H1 (cell line): ENCODE results near the gene C16orf95. TPM values are rescaled to one million over a fixed set of nuclear protein-coding genes. Genes with fewer than 3 reads are reported as not detected.

Experiments used
- FOSL1 ChIP-seq: IDR thresholded peaks from 2 replicates; pipeline ENCODE4 v1.6.1; 2011; ENCODE audit warnings: mild to moderate bottlenecking, low read depth, low read length, moderate library complexity; ENCODE audit not compliant: insufficient read depth
- TAF1 ChIP-seq: IDR thresholded peaks from 2 replicates; pipeline ENCODE4 v1.6.1; 2011; ENCODE audit warnings: mild to moderate bottlenecking, low read depth, low read length
- polyA plus RNA-seq, 7 experiments: library from polyadenylated mRNA; depleted of rRNA in 3 of 7; stranded (reverse) in 5 of 7; unstranded in 2 of 7; fragments of >200 nt in 5 of 7; fragments of 200-250 nt in 2 of 7; gene quantifications; 1 replicate in 5 of 7; 2 replicates in 1 of 7; 4 replicates in 1 of 7; pipeline versions ENCODE4 v1.2.1 to v1.2.3, GENCODE V29; 2011 to 2013; ENCODE audit warnings: missing spikeins in 2 of 7, mixed read lengths in 2 of 7
- total RNA-seq: library from RNA; stranded (reverse); fragmentation: NEBNext Ultra II Directional; extraction: Animal tissue kit (Norgen Biotek cat#: 25700); gene quantifications from 2 replicates; pipeline ENCODE4 v1.2.1, GENCODE V29; 2021
- TF ChIP-seq, protein P1 (sequence below), 3 experiments: IDR thresholded peaks; 1 replicate in 2 of 3; 2 replicates in 1 of 3; pipeline versions ENCODE4 v1.5.1 to v1.6.1; 2011; ENCODE audit warnings: low read length in 3 of 3, mild to moderate bottlenecking in 3 of 3, inconsistent platforms in 2 of 3, low read depth in 1 of 3, moderate library complexity in 1 of 3; ENCODE audit not compliant: insufficient read depth in 1 of 3; ENCODE audit errors: control extremely low read depth in 1 of 3

Gene C16orf95
- total and polyA plus RNA-seq, 2 of the 8 experiments (the other 6 are each of a cell fraction or from before 2014, with no cell fraction given), result 5.0 to 5.4 TPM

DNA sequence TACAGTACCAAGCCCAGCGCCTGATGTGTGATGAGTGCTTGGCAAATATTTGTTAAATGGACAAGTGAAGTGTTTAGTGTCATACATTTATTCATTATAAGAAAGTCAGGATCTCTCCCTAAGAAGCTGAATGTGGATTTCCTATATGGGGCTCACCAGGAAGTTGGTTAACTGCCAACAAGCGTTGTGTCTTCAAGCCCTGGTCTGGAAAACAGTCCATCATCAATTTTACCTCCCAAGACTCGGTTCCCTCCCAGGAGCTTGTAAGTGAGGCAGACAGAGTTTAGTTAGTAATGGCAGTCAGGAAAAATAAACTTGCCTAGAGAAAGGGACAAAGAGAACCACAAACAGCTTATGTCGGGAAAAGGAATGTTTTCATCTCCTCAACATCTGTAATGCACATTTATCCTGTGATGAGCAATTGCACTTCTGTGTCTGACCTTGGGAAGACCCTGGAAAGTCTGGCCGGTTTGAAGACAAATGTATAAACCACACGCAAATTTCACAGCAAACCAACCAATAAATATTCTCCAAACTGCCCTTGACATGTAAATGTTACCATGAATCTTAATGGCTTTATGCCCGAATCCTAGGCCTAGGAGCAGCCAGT is 28.3 kb downstream of the C16orf95 start (continued):
- TF ChIP-seq, protein P1, sequence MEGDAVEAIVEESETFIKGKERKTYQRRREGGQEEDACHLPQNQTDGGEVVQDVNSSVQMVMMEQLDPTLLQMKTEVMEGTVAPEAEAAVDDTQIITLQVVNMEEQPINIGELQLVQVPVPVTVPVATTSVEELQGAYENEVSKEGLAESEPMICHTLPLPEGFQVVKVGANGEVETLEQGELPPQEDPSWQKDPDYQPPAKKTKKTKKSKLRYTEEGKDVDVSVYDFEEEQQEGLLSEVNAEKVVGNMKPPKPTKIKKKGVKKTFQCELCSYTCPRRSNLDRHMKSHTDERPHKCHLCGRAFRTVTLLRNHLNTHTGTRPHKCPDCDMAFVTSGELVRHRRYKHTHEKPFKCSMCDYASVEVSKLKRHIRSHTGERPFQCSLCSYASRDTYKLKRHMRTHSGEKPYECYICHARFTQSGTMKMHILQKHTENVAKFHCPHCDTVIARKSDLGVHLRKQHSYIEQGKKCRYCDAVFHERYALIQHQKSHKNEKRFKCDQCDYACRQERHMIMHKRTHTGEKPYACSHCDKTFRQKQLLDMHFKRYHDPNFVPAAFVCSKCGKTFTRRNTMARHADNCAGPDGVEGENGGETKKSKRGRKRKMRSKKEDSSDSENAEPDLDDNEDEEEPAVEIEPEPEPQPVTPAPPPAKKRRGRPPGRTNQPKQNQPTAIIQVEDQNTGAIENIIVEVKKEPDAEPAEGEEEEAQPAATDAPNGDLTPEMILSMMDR (IDR thresholded peaks at IDR 0.05; ENCODE audit: control extremely low read depth in 1 of 3, insufficient read depth in 1 of 3, low read depth in 1 of 3, low read length in 3 of 3), result no peak
- TF ChIP-seq FOSL1 (no peak), TAF1 (no peak)
